WI38 (cell line): ENCODE results near the gene DENND6B.
"Not testable (repeated sequence)": the region's sequence is repeated elsewhere in the genome, so short reads cannot be mapped to it uniquely, and the experiment has no call there.

Experiments
- H3K4me3 ChIP-seq: 2 replicates; pipeline ENCODE4 v1.5.1; 2011; ENCODE audit warnings: low read depth, mild to moderate bottlenecking, control low read depth, low read length
- CTCF ChIP-seq: IDR thresholded peaks from 2 replicates; pipeline ENCODE4 v1.5.1; 2012; ENCODE audit warnings: low read depth, mild to moderate bottlenecking, control low read depth, low read length

DENND6B gene

GRCh38 chr22:50326956-50327710 lies at the start of gene DENND6B:
Gene DENND6B, minus strand, starts transcription at chr22:50327012. Its CDS starts 24 bp downstream, at chr22:50326988.
- H3K4me3 ChIP-seq: peak within 1 kb of the TSS; percentile 62
- no peak for TF ChIP-seq CTCF

GRCh38 chr22:50376085-50376651 lies 49.4 kb upstream of the DENND6B start:
- no peak for TF ChIP-seq CTCF
- no peak overlapping the region for H3K4me3 ChIP-seq

- TF ChIP-seq CTCF: no peak
- no peak overlapping the region for H3K4me3 ChIP-seq
Observed at GRCh38 chr22:50371101-50371648, 44.4 kb upstream of the DENND6B start.

GRCh38 chr22:50367778-50368500 lies 41.1 kb upstream of the DENND6B start:
- no peak for TF ChIP-seq CTCF
- H3K4me3 ChIP-seq: no peak overlapping the region

- not testable (repeated sequence) for H3K4me3 ChIP-seq
Observed at GRCh38 chr22:50363803-50364194, 37.0 kb upstream of the DENND6B start.

- no peak for TF ChIP-seq CTCF
- H3K4me3 ChIP-seq: no peak overlapping the region
Observed at GRCh38 chr22:50363166-50363802, 36.5 kb upstream of the DENND6B start.

GRCh38 chr22:50361688-50362087 lies 34.9 kb upstream of the DENND6B start:
- TF ChIP-seq CTCF: no peak
- H3K4me3 ChIP-seq: no peak overlapping the region
